ENCODE data around the gene HRH1.

GRCh38 chr3:11170052-11170770, 15.9 kb downstream of the HRH1 start:
- TF ChIP-seq POLR2AphosphoS5 (IDR thresholded peaks at IDR 0.05; ENCODE audit: low read depth, low read length) = no peak
- no peak for TF ChIP-seq U2AF2 (IDR thresholded peaks at IDR 0.05; ENCODE audit: low read depth, low read length)
- TF ChIP-seq NR1H2 (CRISPR knock-in tag; IDR thresholded peaks at IDR 0.05; ENCODE audit: borderline replicate concordance, low read depth) = no peak
- TF ChIP-seq REST (IDR thresholded peaks at IDR 0.05; ENCODE audit: borderline replicate concordance in 1 of 2, low read depth in 1 of 2, low read length in 2 of 2) = no peak
- no peak for TF ChIP-seq GATA4 (IDR thresholded peaks at IDR 0.05; ENCODE audit: borderline replicate concordance, low read depth)
- no peak for TF ChIP-seq PBX3 (CRISPR knock-in tag; IDR thresholded peaks at IDR 0.05; ENCODE audit: borderline replicate concordance)
- no peak for TF ChIP-seq RXRA (CRISPR knock-in tag; IDR thresholded peaks at IDR 0.05)
- no peak for TF ChIP-seq MED13 (CRISPR knock-in tag; IDR thresholded peaks at IDR 0.05)
- TF ChIP-seq LRRFIP1 (CRISPR knock-in tag; conservative IDR thresholded peaks at IDR 0.05) = no peak
- TF ChIP-seq CTCF (CRISPR knock-in tag; IDR thresholded peaks at IDR 0.05) = no peak
- TF ChIP-seq HDAC6 (IDR thresholded peaks at IDR 0.05; ENCODE audit: low read depth, low read length) = no peak
- no peak for TF ChIP-seq RFX5 (IDR thresholded peaks at IDR 0.05; ENCODE audit: low read depth, low read length)
- TF ChIP-seq LCORL (IDR thresholded peaks at IDR 0.05) = no peak
- no peak for TF ChIP-seq LCORL (CRISPR knock-in tag; IDR thresholded peaks at IDR 0.05)
- no peak for TF ChIP-seq ZC3H4 (CRISPR knock-in tag; IDR thresholded peaks at IDR 0.05; ENCODE audit: borderline replicate concordance)
